Measurements from ENCODE around the gene EYS.

EYS gene

GRCh38 chr6:64714073-64714472 is 993.0 kb downstream of the EYS start:
- no peaks in the 10 kb centered on the region for H3K9me2 ChIP-seq (replicated peaks; ENCODE audit: insufficient read depth, low read length)
- H3K79me2 ChIP-seq (ENCODE audit: low read length) = no peaks in the 10 kb centered on the region

GRCh38 chr6:64713175-64713574 is 993.9 kb downstream of the EYS start:
- H3K4me1 ChIP-seq (ENCODE audit: low read length) = no peaks in the 10 kb centered on the region
- H3K9me3 ChIP-seq (replicated peaks; ENCODE audit: insufficient read depth, low read length) = no peaks in the 10 kb centered on the region
- no peak overlapping the region for H3K27ac ChIP-seq (ENCODE audit: low read length)
- no peak overlapping the region for H3K4me3 ChIP-seq (ENCODE audit: low read length)
- no peak overlapping the region for H3K9ac ChIP-seq (ENCODE audit: low read length)
- TF ChIP-seq EZH2phosphoT487 (IDR thresholded peaks at IDR 0.05; ENCODE audit: low read length) (no peak), EZH2 (optimal IDR thresholded peaks at IDR 0.05; ENCODE audit: low read depth, low read length) (no peak), CTCF (IDR thresholded peaks at IDR 0.05; ENCODE audit: low read length) (no peak)
- no peak overlapping the region for H2AFZ ChIP-seq (ENCODE audit: low read length)
- H3K79me2 ChIP-seq (ENCODE audit: low read length) = no peaks in the 10 kb centered on the region
- H3K27me3 ChIP-seq (replicated peaks; ENCODE audit: insufficient read depth, low read length) = no peaks in the 10 kb centered on the region
- H4K20me1 ChIP-seq (ENCODE audit: insufficient read depth, low read length) = no peaks in the 10 kb centered on the region
- no peaks in the 10 kb centered on the region for H3K9me2 ChIP-seq (replicated peaks; ENCODE audit: insufficient read depth, low read length)
- H3K36me3 ChIP-seq (replicated peaks; ENCODE audit: insufficient read depth, low read length) = no peaks in the 10 kb centered on the region
- DNase-seq = no peak
- no peaks in the 10 kb centered on the region for H3F3A ChIP-seq (ENCODE audit: insufficient read depth, low read length)
- H3K4me2 ChIP-seq (ENCODE audit: low read depth, low read length) = no peak overlapping the region

More at GRCh38 chr6:64714073-64714472, 993.0 kb downstream of the EYS start:
- H3K4me3 ChIP-seq (ENCODE audit: low read length) = no peak overlapping the region
- H3K4me2 ChIP-seq (ENCODE audit: low read depth, low read length) = no peak overlapping the region
- H3K9ac ChIP-seq (ENCODE audit: low read length) = no peak overlapping the region
- H3K27me3 ChIP-seq (replicated peaks; ENCODE audit: insufficient read depth, low read length) = no peaks in the 10 kb centered on the region
- H4K20me1 ChIP-seq (ENCODE audit: insufficient read depth, low read length) = no peaks in the 10 kb centered on the region
- TF ChIP-seq CTCF (IDR thresholded peaks at IDR 0.05; ENCODE audit: low read length) = no peak
- no peak for TF ChIP-seq EZH2phosphoT487 (IDR thresholded peaks at IDR 0.05; ENCODE audit: low read length)
- TF ChIP-seq EZH2 (optimal IDR thresholded peaks at IDR 0.05; ENCODE audit: low read depth, low read length) = no peak
- H3K4me1 ChIP-seq (ENCODE audit: low read length) = no peaks in the 10 kb centered on the region
- no peaks in the 10 kb centered on the region for H3F3A ChIP-seq (ENCODE audit: insufficient read depth, low read length)
- H2AFZ ChIP-seq (ENCODE audit: low read length) = no peak overlapping the region
- H3K27ac ChIP-seq (ENCODE audit: low read length) = no peak overlapping the region
- no peaks in the 10 kb centered on the region for H3K36me3 ChIP-seq (replicated peaks; ENCODE audit: insufficient read depth, low read length)
- no peaks in the 10 kb centered on the region for H3K9me3 ChIP-seq (replicated peaks; ENCODE audit: insufficient read depth, low read length)
- DNase-seq = no peak

- Histone ChIP-seq H3K79me2 (ENCODE audit: low read length) (no peaks in the 10 kb centered on the region), H3K27ac (ENCODE audit: low read length) (no peak overlapping the region), H4K20me1 (ENCODE audit: insufficient read depth, low read length) (no peaks in the 10 kb centered on the region), H3K27me3 (replicated peaks; ENCODE audit: insufficient read depth, low read length) (no peaks in the 10 kb centered on the region), H3K4me2 (ENCODE audit: low read depth, low read length) (no peak overlapping the region), H3K9ac (ENCODE audit: low read length) (no peak overlapping the region), H2AFZ (ENCODE audit: low read length) (no peak overlapping the region), H3K4me1 (ENCODE audit: low read length) (no peaks in the 10 kb centered on the region), H3F3A (ENCODE audit: insufficient read depth, low read length) (no peaks in the 10 kb centered on the region), H3K4me3 (ENCODE audit: low read length) (no peak overlapping the region), H3K36me3 (replicated peaks; ENCODE audit: insufficient read depth, low read length) (no peaks in the 10 kb centered on the region), H3K9me3 (replicated peaks; ENCODE audit: insufficient read depth, low read length) (no peaks in the 10 kb centered on the region), H3K9me2 (replicated peaks; ENCODE audit: insufficient read depth, low read length) (no peaks in the 10 kb centered on the region)
- TF ChIP-seq EZH2 (optimal IDR thresholded peaks at IDR 0.05; ENCODE audit: low read depth, low read length) (no peak), CTCF (IDR thresholded peaks at IDR 0.05; ENCODE audit: low read length) (no peak), EZH2phosphoT487 (IDR thresholded peaks at IDR 0.05; ENCODE audit: low read length) (no peak)
- no peak for DNase-seq
Observed at GRCh38 chr6:64712606-64713005, 994.4 kb downstream of the EYS start.

Data from MM.1S (cell line).